ENCODE measurements around the gene ZP1.

Gene ZP1

DNA sequence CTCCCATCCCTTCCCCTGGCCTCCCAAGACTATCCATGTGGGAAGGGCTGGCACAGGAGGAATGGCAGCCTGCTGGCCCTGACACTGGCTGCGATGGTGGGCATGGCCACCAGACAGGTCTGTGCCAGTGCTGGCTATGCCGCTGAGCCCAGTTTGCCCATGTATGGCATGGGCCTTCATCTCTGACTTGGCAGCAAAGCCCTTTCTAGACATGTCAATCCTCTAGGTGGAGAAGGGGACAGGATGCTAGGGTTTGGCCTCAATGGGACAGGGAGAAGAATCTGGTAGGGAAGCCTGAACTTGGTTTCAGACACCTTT, 8.8 kb downstream of the ZP1 start:
- no peak for DNase-seq (ENCODE audit: low read depth, low spot score)
- no peaks in the 10 kb centered on the region for H3K9me3 ChIP-seq (ENCODE audit: insufficient read depth, low read length)
- H3K4me3 ChIP-seq (ENCODE audit: insufficient read length, low read depth): no peak overlapping the region
- TF ChIP-seq ZNF274 (IDR thresholded peaks at IDR 0.05; ENCODE audit: low read depth, low read length): no peak
- no peak for TF ChIP-seq YY1 (IDR thresholded peaks at IDR 0.05; ENCODE audit: insufficient read depth, insufficient read length)
- TF ChIP-seq SUZ12 (IDR thresholded peaks at IDR 0.05; ENCODE audit: extremely low read depth, insufficient read depth, insufficient read length): no peak
- peaks cover 53% of the 10 kb centered on the region for H3K36me3 ChIP-seq (ENCODE audit: insufficient read depth, insufficient read length, low read length)
- no peak overlapping the region for H3K9ac ChIP-seq (ENCODE audit: insufficient read length, low read depth)
- H3K27me3 ChIP-seq (ENCODE audit: insufficient read depth, insufficient read length): no peaks in the 10 kb centered on the region
- peaks cover 16% of the 10 kb centered on the region for H3K4me1 ChIP-seq (ENCODE audit: insufficient read depth, insufficient read length)

DNA sequence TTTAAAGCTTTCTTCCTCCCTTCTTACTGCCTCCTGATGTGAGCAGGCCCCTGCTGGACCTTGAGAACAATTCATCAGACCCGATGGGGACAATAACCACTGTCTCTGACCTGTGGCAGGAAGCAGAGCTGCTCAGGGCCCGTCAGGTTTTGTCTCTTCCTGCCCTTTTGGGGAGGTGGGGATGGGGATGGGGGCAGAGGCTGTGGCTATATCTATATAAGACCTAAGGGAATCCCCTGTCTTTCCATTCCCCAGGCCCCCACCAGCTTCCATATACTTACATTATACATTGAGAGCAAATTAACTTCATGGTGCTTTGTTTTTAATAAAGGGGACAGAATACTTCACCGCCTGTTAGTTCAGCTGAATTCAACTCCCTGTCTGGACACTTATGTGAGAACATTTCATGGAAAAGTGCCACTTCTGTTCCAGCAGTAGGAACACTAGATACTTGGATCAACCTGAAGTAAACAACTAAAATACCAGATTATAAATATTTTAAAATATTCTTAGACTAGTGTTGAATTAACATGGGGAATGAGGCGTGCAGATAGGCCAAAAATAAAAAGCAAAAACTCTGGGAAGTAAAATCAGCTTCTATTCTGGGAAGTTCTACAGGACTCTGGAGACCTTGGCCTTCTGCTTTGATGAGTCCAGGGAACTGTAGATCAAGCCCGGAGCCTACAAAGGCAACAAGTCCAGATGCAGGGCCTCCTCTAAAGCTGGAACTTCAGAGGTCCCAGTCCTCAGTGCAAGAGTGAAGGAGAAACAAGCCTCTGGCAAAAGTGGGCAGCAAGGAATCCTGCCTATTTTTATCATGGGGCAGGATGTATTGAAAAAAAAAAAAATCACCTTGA, 11.1 kb downstream of the ZP1 start:
- DNase-seq (ENCODE audit: low read depth, low spot score): no peak
- Histone ChIP-seq H3K4me1 (ENCODE audit: insufficient read depth, insufficient read length) (peaks cover 8% of the 10 kb centered on the region), H3K27me3 (ENCODE audit: insufficient read depth, insufficient read length) (no peaks in the 10 kb centered on the region), H3K9ac (ENCODE audit: insufficient read length, low read depth) (no peak overlapping the region), H3K36me3 (ENCODE audit: insufficient read depth, insufficient read length, low read length) (peaks cover 53% of the 10 kb centered on the region), H3K9me3 (ENCODE audit: insufficient read depth, low read length) (no peaks in the 10 kb centered on the region), H3K4me3 (ENCODE audit: insufficient read length, low read depth) (no peak overlapping the region)
- TF ChIP-seq ZNF274 (IDR thresholded peaks at IDR 0.05; ENCODE audit: low read depth, low read length) (no peak), YY1 (IDR thresholded peaks at IDR 0.05; ENCODE audit: insufficient read depth, insufficient read length) (no peak), SUZ12 (IDR thresholded peaks at IDR 0.05; ENCODE audit: extremely low read depth, insufficient read depth, insufficient read length) (no peak)

DNA sequence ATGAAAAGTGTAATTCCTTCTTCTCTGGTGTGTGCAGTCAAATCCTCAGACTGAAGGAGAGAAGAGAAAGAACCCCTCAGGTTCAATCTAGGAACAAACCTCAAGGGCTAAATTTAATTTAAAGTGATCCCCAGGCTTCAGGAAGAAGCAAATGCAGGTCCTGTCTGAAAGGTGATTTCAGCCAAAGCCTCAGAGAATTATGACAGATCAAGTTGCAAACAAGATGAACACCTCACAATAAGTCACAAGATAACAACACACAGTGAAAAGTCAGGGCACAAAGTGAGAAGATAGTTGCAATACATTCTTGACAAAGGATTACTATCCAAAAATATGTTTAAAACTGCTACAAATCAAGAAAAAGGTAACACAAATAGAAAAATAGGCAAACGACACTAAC, 11.8 kb downstream of the ZP1 start:
- Histone ChIP-seq H3K4me1 (ENCODE audit: insufficient read depth, insufficient read length) (peaks cover 8% of the 10 kb centered on the region), H3K9ac (ENCODE audit: insufficient read length, low read depth) (no peak overlapping the region), H3K27me3 (ENCODE audit: insufficient read depth, insufficient read length) (no peaks in the 10 kb centered on the region), H3K9me3 (ENCODE audit: insufficient read depth, low read length) (no peaks in the 10 kb centered on the region), H3K4me3 (ENCODE audit: insufficient read length, low read depth) (no peak overlapping the region), H3K36me3 (ENCODE audit: insufficient read depth, insufficient read length, low read length) (peaks cover 53% of the 10 kb centered on the region)
- no peak for DNase-seq (ENCODE audit: low read depth, low spot score)
- TF ChIP-seq ZNF274 (IDR thresholded peaks at IDR 0.05; ENCODE audit: low read depth, low read length) (no peak), YY1 (IDR thresholded peaks at IDR 0.05; ENCODE audit: insufficient read depth, insufficient read length) (no peak), SUZ12 (IDR thresholded peaks at IDR 0.05; ENCODE audit: extremely low read depth, insufficient read depth, insufficient read length) (no peak)

- TF ChIP-seq YY1 (IDR thresholded peaks at IDR 0.05; ENCODE audit: insufficient read depth, insufficient read length) (no peak), ZNF274 (IDR thresholded peaks at IDR 0.05; ENCODE audit: low read depth, low read length) (no peak), SUZ12 (IDR thresholded peaks at IDR 0.05; ENCODE audit: extremely low read depth, insufficient read depth, insufficient read length) (no peak)
- H3K36me3 ChIP-seq (ENCODE audit: insufficient read depth, insufficient read length, low read length): peaks cover 47% of the 10 kb centered on the region
Measured at GRCh38 chr11:60879971-60880588, 12.7 kb downstream of the ZP1 start.

DNA sequence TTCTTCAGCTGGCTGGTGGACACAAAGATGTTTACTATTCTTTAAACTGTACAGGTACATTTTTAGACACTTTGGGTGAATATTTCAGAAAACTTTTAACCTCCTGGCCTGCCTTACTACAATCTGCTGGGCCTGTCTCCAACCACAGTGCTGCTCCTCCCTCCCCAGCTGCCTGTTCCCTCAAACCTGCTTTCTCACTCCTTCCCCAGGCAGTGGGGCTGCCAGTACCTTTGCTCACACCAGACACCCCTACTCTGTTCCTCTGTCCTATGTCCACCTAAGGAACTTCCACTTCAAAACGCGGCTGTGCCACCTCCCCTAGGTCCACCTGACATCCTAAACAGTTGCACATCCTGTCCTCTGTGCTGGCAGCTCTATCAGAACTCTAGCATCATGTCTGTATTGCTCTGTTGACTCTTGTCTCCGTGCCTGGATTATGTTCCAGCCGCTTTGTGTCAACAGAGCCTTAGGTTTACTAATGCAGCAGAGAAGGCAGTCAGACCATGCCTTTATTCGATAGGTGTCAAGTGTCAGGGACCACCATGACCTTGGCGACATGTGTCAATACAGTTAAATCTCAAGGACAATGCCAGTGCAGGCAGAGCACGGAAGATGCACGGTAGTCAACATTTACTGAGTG, 13.4 kb downstream of the ZP1 start:
- TF ChIP-seq ZNF274 (IDR thresholded peaks at IDR 0.05; ENCODE audit: low read depth, low read length) (no peak), SUZ12 (IDR thresholded peaks at IDR 0.05; ENCODE audit: extremely low read depth, insufficient read depth, insufficient read length) (no peak), YY1 (IDR thresholded peaks at IDR 0.05; ENCODE audit: insufficient read depth, insufficient read length) (no peak)
- Histone ChIP-seq H3K4me1 (ENCODE audit: insufficient read depth, insufficient read length) (no peaks in the 10 kb centered on the region), H3K36me3 (ENCODE audit: insufficient read depth, insufficient read length, low read length) (peaks cover 42% of the 10 kb centered on the region), H3K9me3 (ENCODE audit: insufficient read depth, low read length) (no peaks in the 10 kb centered on the region), H3K27me3 (ENCODE audit: insufficient read depth, insufficient read length) (no peaks in the 10 kb centered on the region), H3K4me3 (ENCODE audit: insufficient read length, low read depth) (no peak overlapping the region), H3K9ac (ENCODE audit: insufficient read length, low read depth) (no peak overlapping the region)
- DNase-seq (ENCODE audit: low read depth, low spot score): no peak

More at GRCh38 chr11:60879971-60880588, 12.7 kb downstream of the ZP1 start:
- DNase-seq (ENCODE audit: low read depth, low spot score): no peak
- Histone ChIP-seq H3K4me3 (ENCODE audit: insufficient read length, low read depth) (no peak overlapping the region), H3K4me1 (ENCODE audit: insufficient read depth, insufficient read length) (no peaks in the 10 kb centered on the region), H3K9ac (ENCODE audit: insufficient read length, low read depth) (no peak overlapping the region), H3K9me3 (ENCODE audit: insufficient read depth, low read length) (no peaks in the 10 kb centered on the region), H3K27me3 (ENCODE audit: insufficient read depth, insufficient read length) (no peaks in the 10 kb centered on the region)

DNA sequence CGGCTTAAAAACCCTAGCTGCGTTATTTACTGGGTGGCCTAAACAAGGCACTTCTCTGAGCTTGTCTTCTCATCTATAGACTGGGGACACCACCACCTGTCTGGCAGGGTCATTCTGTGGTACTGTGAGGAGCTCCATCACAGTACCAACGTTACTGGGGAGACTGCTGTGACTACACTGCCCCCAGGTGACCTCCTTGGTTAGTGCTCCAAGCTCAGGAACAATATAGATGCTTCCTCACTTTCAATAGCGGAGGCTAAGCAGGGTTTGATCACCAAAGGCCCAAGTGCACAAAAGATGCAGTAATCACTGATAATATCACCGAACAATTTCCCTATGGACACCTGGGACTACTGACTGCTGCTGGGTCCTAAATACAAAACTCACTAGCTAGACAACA, 20.2 kb downstream of the ZP1 start:
- peak; percentile 52 for DNase-seq (ENCODE audit: low read depth, low spot score)
- Histone ChIP-seq H3K4me3 (ENCODE audit: insufficient read length, low read depth) (no peak overlapping the region), H3K27me3 (ENCODE audit: insufficient read depth, insufficient read length) (no peaks in the 10 kb centered on the region), H3K9me3 (ENCODE audit: insufficient read depth, low read length) (no peaks in the 10 kb centered on the region), H3K36me3 (ENCODE audit: insufficient read depth, insufficient read length, low read length) (peaks cover 50% of the 10 kb centered on the region), H3K9ac (ENCODE audit: insufficient read length, low read depth) (no peak overlapping the region), H3K4me1 (ENCODE audit: insufficient read depth, insufficient read length) (no peaks in the 10 kb centered on the region)
- TF ChIP-seq ZNF274 (IDR thresholded peaks at IDR 0.05; ENCODE audit: low read depth, low read length) (no peak), SUZ12 (IDR thresholded peaks at IDR 0.05; ENCODE audit: extremely low read depth, insufficient read depth, insufficient read length) (no peak), YY1 (IDR thresholded peaks at IDR 0.05; ENCODE audit: insufficient read depth, insufficient read length) (no peak)

GRCh38 chr11:60889869-60890311, 22.5 kb downstream of the ZP1 start:
- no peaks in the 10 kb centered on the region for H3K4me1 ChIP-seq (ENCODE audit: insufficient read depth, insufficient read length)
- H3K36me3 ChIP-seq (ENCODE audit: insufficient read depth, insufficient read length, low read length): peaks cover 72% of the 10 kb centered on the region
- H3K9me3 ChIP-seq (ENCODE audit: insufficient read depth, low read length): no peaks in the 10 kb centered on the region
- TF ChIP-seq SUZ12 (IDR thresholded peaks at IDR 0.05; ENCODE audit: extremely low read depth, insufficient read depth, insufficient read length): no peak
- no peak for TF ChIP-seq ZNF274 (IDR thresholded peaks at IDR 0.05; ENCODE audit: low read depth, low read length)
- no peak for TF ChIP-seq YY1 (IDR thresholded peaks at IDR 0.05; ENCODE audit: insufficient read depth, insufficient read length)
- H3K9ac ChIP-seq (ENCODE audit: insufficient read length, low read depth): no peak overlapping the region
- H3K27me3 ChIP-seq (ENCODE audit: insufficient read depth, insufficient read length): no peaks in the 10 kb centered on the region
- no peak for DNase-seq (ENCODE audit: low read depth, low spot score)
- no peak overlapping the region for H3K4me3 ChIP-seq (ENCODE audit: insufficient read length, low read depth)
